Stimulated activated naive CD8-positive, alpha-beta T cell treated with anti-CD3 and anti-CD28 coated beads, Interleukin-15, amount 100 ng/mL, for 72 hours (primary cell): ENCODE data around the gene MAGEA1.
A peak's percentile ranks its signal among the peaks of the same experiment; 100 is the strongest.

Experiments used
- ATAC-seq: fragments of 150-1000 bp; cut with Tn5 transposase; 2 replicates; pipeline ENCODE4 v1.10.0; 2021; ENCODE audit warnings: mild to moderate bottlenecking, moderate library complexity
- DNase-seq, 2 donors: peaks; one replicate each; pipeline ENCODE4 v3.0.0; 2021 to 2022
- H3K27ac Mint-ChIP-seq, 2 donors: one replicate each; pipeline ENCODE4 v1.8.0; 2022; ENCODE audit warnings: mild to moderate bottlenecking in 2 of 2, mixed read lengths in 2 of 2, moderate library complexity in 2 of 2
- H3K27me3 Mint-ChIP-seq: one replicate; pipeline ENCODE4 v1.8.0; 2022; ENCODE audit warnings: mixed read lengths
- H3K4me1 Mint-ChIP-seq: one replicate; pipeline ENCODE4 v1.8.0; 2022; ENCODE audit warnings: mild to moderate bottlenecking, mixed read lengths
- H3K4me3 Mint-ChIP-seq, 2 donors: one replicate each; pipeline ENCODE4 v1.8.0; 2022; ENCODE audit warnings: mild to moderate bottlenecking in 2 of 2, mixed read lengths in 2 of 2, moderate library complexity in 1 of 2
- H3K9me3 Mint-ChIP-seq, 2 donors: one replicate each; pipeline ENCODE4 v1.8.0; 2022; ENCODE audit warnings: mixed read lengths in 2 of 2

MAGEA1 gene

DNA sequence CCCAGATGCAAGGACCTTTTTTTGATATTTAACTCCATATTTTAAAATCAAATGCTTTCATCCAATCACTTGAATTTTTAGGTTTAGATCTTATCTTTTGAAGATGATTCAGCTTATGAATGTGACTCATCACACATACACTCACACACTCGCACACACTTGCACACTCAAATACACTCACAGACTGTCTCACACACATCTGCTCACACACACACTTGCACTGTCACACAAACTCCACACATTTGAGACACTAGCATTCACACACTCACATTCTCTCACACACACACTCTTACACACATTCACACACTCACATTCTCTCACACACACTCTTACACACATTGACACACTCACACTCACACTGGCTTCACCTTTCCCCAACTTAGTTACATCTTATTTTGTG lies 37.8 kb downstream of the MAGEA1 start:
- no peaks in the 10 kb centered on the region for H3K9me3 Mint-ChIP-seq

DNA sequence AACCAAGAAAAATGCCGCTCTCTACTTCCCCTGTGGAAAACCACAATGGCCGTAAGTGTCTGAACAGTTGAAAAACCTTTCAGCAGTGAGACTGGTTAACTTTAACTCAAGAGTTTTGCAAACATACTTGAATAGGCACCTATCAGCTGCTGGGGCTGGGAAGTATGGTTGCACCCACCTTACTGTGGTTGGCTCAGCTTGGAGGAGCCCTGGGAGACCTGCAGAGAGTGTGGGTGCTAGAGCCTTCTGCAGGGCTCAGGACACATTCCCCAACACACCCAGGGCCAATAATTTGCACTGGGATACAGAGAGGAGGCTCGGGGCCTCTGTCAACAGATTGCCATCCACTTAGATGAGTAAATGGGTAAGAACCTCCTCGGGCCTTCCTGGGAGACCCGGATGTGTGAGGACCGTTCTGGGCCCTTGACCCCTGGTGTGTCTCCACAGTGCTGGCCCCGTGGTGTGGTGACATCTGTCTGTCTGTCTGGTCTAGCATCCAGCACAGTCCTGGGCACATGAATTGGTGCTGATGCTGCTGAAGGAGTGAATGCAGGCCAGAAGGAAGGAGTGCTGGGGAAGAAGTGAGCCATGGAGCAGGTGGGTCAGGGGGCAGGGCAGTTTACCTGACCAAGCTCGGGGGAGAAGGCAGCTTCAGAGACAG lies 46.5 kb downstream of the MAGEA1 start:
- Mint-ChIP-seq H3K9me3 (no peaks in the 10 kb centered on the region), H3K27me3 (peaks cover 30% of the 10 kb centered on the region), H3K4me1 (peaks cover 9% of the 10 kb centered on the region), H3K4me3 (peak overlapping the region in 1 of 2 donors; percentile 53), H3K27ac (no peak overlapping the region)
- ATAC-seq, result no peak
- DNase-seq, result no peak

More for the DNA sequence above, 37.8 kb downstream of the MAGEA1 start:
- H3K27me3 Mint-ChIP-seq, result no peaks in the 10 kb centered on the region
- DNase-seq (no peak), ATAC-seq (no peak)
- H3K4me1 Mint-ChIP-seq, result no peaks in the 10 kb centered on the region
- H3K27ac Mint-ChIP-seq, result no peak overlapping the region
- no peak overlapping the region for H3K4me3 Mint-ChIP-seq

DNA sequence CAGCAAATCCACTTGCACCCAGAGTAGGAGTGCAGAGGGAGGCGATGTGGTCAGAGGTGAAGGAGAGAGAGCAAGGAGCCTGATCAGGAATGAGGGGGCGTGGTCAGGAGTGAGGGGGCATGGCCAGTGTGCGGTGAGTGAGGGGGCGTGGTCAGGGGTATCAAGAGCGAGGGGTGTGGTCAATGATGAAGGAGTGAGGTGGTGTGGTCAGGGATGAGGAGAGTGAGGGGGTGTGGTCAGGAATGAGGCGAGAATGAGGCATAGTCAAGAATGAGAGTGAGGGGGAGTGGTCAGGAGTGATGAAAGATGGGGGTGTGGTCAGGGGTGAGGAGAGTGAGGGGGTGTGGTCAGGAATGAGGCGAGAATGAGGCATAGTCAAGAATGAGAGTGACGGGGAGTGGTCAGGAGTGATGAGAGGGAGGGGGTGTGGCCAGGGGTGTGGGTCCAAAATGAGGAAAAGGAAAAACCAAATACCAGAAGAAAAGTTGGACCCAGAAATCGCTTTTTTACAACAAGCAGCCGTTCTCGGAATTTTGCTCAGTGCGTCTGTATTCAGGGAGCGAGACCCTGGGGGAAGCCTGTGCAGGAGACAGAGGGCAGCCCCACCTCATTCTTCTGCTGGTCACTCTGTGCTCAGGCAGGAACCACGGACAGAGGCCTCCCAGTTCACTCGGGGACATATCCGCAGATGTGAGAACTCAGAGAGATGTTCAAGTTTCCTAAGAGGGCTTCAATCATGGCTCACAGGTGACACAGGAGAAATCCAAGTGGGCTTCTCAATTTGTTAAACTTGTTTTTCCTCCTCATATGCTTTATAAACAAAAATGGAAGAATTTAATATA lies 47.5 kb downstream of the MAGEA1 start:
- H3K9me3 Mint-ChIP-seq, result no peaks in the 10 kb centered on the region
- peaks cover 30% of the 10 kb centered on the region for H3K27me3 Mint-ChIP-seq
- peaks cover 9% of the 10 kb centered on the region for H3K4me1 Mint-ChIP-seq
- H3K4me3 Mint-ChIP-seq, result peak overlapping the region in 1 of 2 donors; percentile 53
- DNase-seq (no peak), ATAC-seq (peak; percentile 26)
- H3K27ac Mint-ChIP-seq, result peak overlapping the region in 1 of 2 donors; percentile 46
